Limb (tissue), 2 donors: Measurements from ENCODE around the gene NT5DC3.
A peak's percentile ranks its signal among the peaks of the same experiment; 100 is the strongest.

ENCODE experiments used
- DNase-seq, 2 donors: peaks; one replicate each; pipeline ENCODE4 v3.0.0-alpha.2; 2016; ENCODE audit errors: extremely low spot score in 2 of 2

NT5DC3 gene

DNA sequence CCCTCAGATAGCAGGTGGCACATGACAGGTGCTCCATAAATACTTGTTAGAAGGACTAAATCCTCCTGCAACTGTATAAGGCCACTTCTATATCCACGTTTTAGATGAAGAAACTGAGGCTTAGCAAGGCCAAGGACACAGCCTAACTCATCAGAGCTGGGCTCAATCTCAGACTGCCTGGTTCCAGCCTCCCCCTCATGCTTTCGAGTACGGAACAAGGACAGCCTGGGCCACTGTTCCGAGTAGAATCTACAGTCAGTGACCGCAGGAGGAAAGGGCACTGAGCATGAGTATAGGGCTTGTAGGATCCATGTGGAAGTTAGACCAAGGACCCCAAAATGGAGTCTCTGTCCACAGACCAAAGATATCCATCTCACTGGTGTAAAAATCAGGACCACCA lies 84.6 kb downstream of the NT5DC3 start:
- DNase-seq: no peak

- no peak for DNase-seq
These were observed 85.6 kb downstream of the NT5DC3 start for GRCh38 chr12:103755425-103755824.

GRCh38 chr12:103751600-103751999 lies 89.4 kb downstream of the NT5DC3 start:
- peak in 1 of 2 donors; percentile 20 for DNase-seq

- no peak for DNase-seq
These were observed 89.9 kb downstream of the NT5DC3 start for GRCh38 chr12:103751171-103751570.

- no peak for DNase-seq
These were observed 92.2 kb downstream of the NT5DC3 start for GRCh38 chr12:103748875-103749274.

- no peak for DNase-seq
These were observed 93.0 kb downstream of the NT5DC3 start for GRCh38 chr12:103748002-103748401.

DNA sequence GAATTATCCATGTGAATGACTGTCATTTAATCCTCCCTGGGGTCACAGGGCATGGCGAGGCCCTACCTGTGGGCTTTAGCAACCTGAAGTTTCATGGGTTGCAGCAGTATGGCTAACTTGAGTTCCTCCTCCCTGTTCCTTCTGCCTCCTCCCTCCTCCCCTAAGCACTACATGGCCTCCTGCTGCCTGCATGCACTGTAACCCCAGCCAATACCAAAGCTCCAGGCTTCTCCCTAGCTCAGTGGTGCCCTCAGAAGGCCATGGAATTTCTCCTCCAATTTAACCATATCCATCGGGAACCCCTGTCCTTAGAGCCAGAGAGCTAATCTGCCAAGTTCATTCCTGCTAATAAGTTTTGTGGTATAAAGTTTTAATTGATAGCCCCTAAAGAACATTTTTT lies 95.1 kb downstream of the NT5DC3 start:
- no peak for DNase-seq

GRCh38 chr12:103743788-103744187 lies 97.2 kb downstream of the NT5DC3 start:
- DNase-seq: no peak

DNA sequence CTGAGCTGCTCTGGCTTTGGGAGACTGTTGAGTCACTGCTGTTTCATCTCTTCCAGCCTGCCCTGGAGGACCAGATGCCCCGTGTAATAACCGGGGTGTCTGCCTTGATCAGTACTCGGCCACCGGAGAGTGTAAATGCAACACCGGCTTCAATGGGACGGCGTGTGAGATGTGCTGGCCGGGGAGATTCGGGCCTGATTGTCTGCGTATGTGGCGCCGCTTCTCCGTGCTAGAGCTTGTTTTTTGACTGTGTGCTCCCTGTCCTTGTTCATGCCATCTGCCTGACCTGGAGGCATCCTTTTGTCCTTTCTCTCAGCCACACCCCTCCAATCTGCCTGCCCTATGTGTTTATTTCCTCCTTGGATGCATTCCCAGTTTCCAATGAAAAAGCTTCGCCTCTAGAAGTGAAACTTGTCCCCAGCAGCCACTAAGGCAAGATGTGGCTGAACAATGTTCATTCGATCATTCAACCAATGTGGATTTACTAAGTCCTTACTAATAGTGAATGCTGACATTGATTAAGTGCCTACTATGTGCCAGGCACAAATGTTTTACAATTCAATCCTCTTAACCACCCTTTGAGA lies 98.6 kb downstream of the NT5DC3 start:
- DNase-seq: peak in 1 of 2 donors; percentile 4

DNA sequence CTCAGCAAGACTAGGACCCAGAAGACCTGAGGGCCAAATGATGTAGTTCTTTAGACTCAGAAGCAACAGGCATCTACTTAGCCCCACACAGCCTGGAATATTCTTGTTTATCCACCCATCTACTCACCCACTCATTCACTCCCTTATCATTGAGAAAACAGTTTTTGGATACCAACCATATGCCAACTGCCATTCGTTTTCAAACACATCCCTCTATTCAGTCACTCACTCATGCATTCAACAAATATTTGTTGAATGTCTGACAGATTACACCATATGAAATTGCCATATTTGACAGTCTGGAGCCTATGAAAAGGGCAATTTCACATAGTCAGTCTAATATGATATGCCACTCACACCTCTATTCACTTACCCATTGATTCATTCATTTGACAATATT lies 103.2 kb downstream of the NT5DC3 start:
- DNase-seq: no peak

- no peak for DNase-seq
These were observed 104.5 kb downstream of the NT5DC3 start for GRCh38 chr12:103736572-103736971.

DNA sequence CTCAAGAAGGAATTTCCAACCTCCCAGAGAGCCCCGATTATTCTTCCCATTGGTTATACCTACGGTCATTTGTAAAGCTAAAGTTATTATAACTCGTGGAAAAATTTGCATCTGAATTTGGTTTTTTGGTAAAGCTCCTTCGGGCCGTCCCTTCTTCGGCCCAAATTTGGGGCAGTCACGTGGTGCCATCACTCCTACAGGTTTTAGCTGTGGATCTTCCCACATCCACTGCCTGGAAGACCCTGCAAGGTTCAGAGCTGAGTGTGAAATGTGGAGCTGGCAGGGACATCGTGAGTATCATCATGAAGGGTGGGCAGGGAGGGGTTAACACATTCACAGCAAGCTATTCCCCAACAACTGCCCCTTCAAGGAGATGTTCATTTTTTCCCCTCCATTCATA lies 105.7 kb downstream of the NT5DC3 start:
- no peak for DNase-seq

DNA sequence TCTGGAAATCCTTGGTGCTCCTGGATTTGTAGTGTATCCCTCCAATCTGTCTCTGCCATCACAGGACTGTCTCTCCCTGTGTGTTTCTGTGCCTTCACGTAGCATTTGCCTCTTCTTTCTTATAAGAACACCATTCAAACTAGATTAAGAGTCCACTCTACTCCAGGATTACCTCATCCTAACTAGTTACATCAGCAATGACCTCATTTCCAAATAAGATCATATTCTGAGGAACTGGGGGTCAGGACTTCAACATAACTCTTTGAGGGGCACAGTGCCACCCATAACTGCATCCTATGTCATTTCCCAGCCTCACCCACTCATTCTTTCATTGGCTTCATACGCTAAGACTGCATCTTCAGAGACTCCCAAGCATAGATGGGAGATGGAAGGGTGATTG lies 106.2 kb downstream of the NT5DC3 start:
- no peak for DNase-seq

- no peak for DNase-seq
These were observed 109.5 kb downstream of the NT5DC3 start for GRCh38 chr12:103731539-103731938.

- no peak for DNase-seq
These were observed 111.5 kb downstream of the NT5DC3 start for GRCh38 chr12:103729499-103729898.

GRCh38 chr12:103728323-103728722 lies 112.7 kb downstream of the NT5DC3 start:
- no peak for DNase-seq

- DNase-seq: no peak
These were observed 113.4 kb downstream of the NT5DC3 start for GRCh38 chr12:103727638-103728037.

- no peak for DNase-seq
These were observed 115.6 kb downstream of the NT5DC3 start for GRCh38 chr12:103725398-103725797.
